HCT116 (cell line): ENCODE measurements around the gene AMACR. TPM values are rescaled to one million over a fixed set of nuclear protein-coding genes. Genes with fewer than 3 reads are reported as not detected.

Experiments
- ATAC-seq: fragments of 200-7000 bp; cut with Tn5 transposase; 2 replicates; pipeline ENCODE4 v1.9.1; 2020; ENCODE audit warnings: mild to moderate bottlenecking, moderate library complexity
- BruUV-seq: library from RNA; stranded (reverse); fragments of 400-500 nt; replicated peaks from 2 replicates; lab custom pipeline; 2021; lab: Mats Ljungman, UMichigan
- CTCF ChIA-PET: fragments of 300-600 bp; sonication (Branson Sonifier 250); formaldehyde crosslinking; loops from one replicate; lab custom pipeline; 2021; ENCODE audit warnings: antibody characterized with exemption; lab: Charles Lee
- POLR2A ChIA-PET: fragments of 300-600, 350-600 bp; sonication (Branson Sonifier 250); formaldehyde crosslinking; loops from one replicate; lab custom pipeline; 2021; ENCODE audit warnings: antibody characterized with exemption; lab: Charles Lee
- RAD21 ChIA-PET, 2 experiments: fragments of 300-600 bp; sonication (Branson Sonifier 250); formaldehyde crosslinking; loops; one replicate each; lab custom pipeline; 2023; ENCODE audit warnings: low total read pairs in 2 of 2; ENCODE audit not compliant: uncharacterized antibody in 2 of 2, unreplicated experiment in 2 of 2, low non-redundant PET in 1 of 2; lab: Charles Lee
- DNase-seq: peaks from one replicate; pipeline ENCODE4 v3.0.0-alpha.2; 2010; ENCODE audit warnings: low read depth, low spot score
- H2AFZ ChIP-seq: fragments of 200-600 bp; shearing (Covaris generic), sonication (generic); 2 replicates; pipeline ENCODE4 v1.6.1; 2017; ENCODE audit warnings: low read depth, mixed run types, mixed read lengths, antibody characterized with exemption, low read length; ENCODE audit not compliant: poor library complexity, severe bottlenecking
- H3K27ac ChIP-seq: 2 replicates; pipeline ENCODE4 v1.5.1; 2012; ENCODE audit warnings: low read depth, low read length
- H3K27me3 ChIP-seq: fragments of 200-600 bp; sonication (generic); 2 replicates; pipeline ENCODE4 v1.6.1; 2016; ENCODE audit warnings: mixed run types, low read length, mixed read lengths; ENCODE audit not compliant: insufficient read depth
- H3K36me3 ChIP-seq, 2 experiments: fragments of 200-500 bp in 1 of 2; fragments of 200-600 bp in 1 of 2; sonication (Bioruptor generic) in 1 of 2; sonication (generic) in 1 of 2; 2 replicates each; pipeline versions ENCODE4 v1.5.1 to v1.6.1; 2014 to 2016; ENCODE audit warnings: low read length in 2 of 2, inconsistent platforms in 1 of 2, mixed read lengths in 1 of 2, mixed run types in 1 of 2; ENCODE audit not compliant: insufficient read depth in 2 of 2, control insufficient read depth in 1 of 2
- H3K4me1 ChIP-seq, 2 experiments: fragments of 200-600 bp in 1 of 2; sonication (generic) in 1 of 2; 2 replicates each; pipeline versions ENCODE4 v1.5.1 to v1.6.1; 2012 to 2017; ENCODE audit warnings: low read length in 2 of 2, inconsistent platforms in 1 of 2, mild to moderate bottlenecking in 1 of 2, mixed read lengths in 1 of 2, mixed run types in 1 of 2, moderate library complexity in 1 of 2; ENCODE audit not compliant: insufficient read depth in 2 of 2, control insufficient read depth in 1 of 2
- H3K4me2 ChIP-seq: fragments of 200-600 bp; sonication (generic); 2 replicates; pipeline ENCODE4 v1.6.1; 2017; ENCODE audit warnings: mixed run types, low read length, mixed read lengths
- H3K4me3 ChIP-seq, 2 experiments: fragments of 200-600 bp in 1 of 2; sonication (generic) in 1 of 2; replicated peaks in 1 of 2; 2 replicates each; pipeline ENCODE4 v1.5.1; 2011 to 2016; ENCODE audit warnings: low read length in 2 of 2, control low read depth in 1 of 2, low read depth in 1 of 2, mild to moderate bottlenecking in 1 of 2, mixed read lengths in 1 of 2, mixed run types in 1 of 2
- H3K79me2 ChIP-seq: fragments of 200-600 bp; sonication (generic); 2 replicates; pipeline ENCODE4 v1.6.1; 2017; ENCODE audit warnings: mild to moderate bottlenecking, mixed run types, low read length, moderate library complexity, mixed read lengths; ENCODE audit not compliant: insufficient read depth
- H3K9ac ChIP-seq: fragments of 200-600 bp; sonication (generic); 2 replicates; pipeline ENCODE4 v1.6.1; 2016; ENCODE audit warnings: low read length, mixed read lengths
- H3K9me2 ChIP-seq: fragments of 200-600 bp; sonication (generic), shearing (Covaris generic); 2 replicates; pipeline ENCODE4 v1.6.1; 2017; ENCODE audit warnings: mixed run types, mild to moderate bottlenecking, moderate library complexity; ENCODE audit not compliant: insufficient read depth
- H3K9me3 ChIP-seq, 2 experiments: fragments of 200-500 bp in 1 of 2; fragments of 200-600 bp in 1 of 2; sonication (Bioruptor generic) in 1 of 2; sonication (generic) in 1 of 2; 2 replicates each; pipeline ENCODE4 v1.6.1; 2014 to 2017; ENCODE audit warnings: low read length in 2 of 2, mixed read lengths in 2 of 2, inconsistent platforms in 1 of 2, low read depth in 1 of 2, mild to moderate bottlenecking in 1 of 2, mixed run types in 1 of 2, moderate library complexity in 1 of 2; ENCODE audit not compliant: control insufficient read depth in 1 of 2, insufficient read depth in 1 of 2
- H4K20me1 ChIP-seq: fragments of 200-600 bp; sonication (generic), shearing (Covaris generic); 2 replicates; pipeline ENCODE4 v1.6.1; 2017; ENCODE audit warnings: mixed run types, mild to moderate bottlenecking, moderate library complexity; ENCODE audit not compliant: insufficient read depth
- CBX3 ChIP-seq: IDR thresholded peaks from 2 replicates; pipeline ENCODE4 v1.6.1; 2012; ENCODE audit warnings: low read depth
- CEBPB ChIP-seq: IDR thresholded peaks from 2 replicates; pipeline ENCODE4 v1.6.1; 2012; ENCODE audit warnings: low read depth
- FOSL1 ChIP-seq: IDR thresholded peaks from 2 replicates; pipeline ENCODE4 v1.6.1; 2012; ENCODE audit warnings: low read depth
- JUND ChIP-seq: IDR thresholded peaks from 2 replicates; pipeline ENCODE4 v1.6.1; 2012
- POLR2AphosphoS5 ChIP-seq: IDR thresholded peaks from 2 replicates; pipeline ENCODE4 v1.6.1; 2011; ENCODE audit warnings: mild to moderate bottlenecking, low read depth, low read length, moderate library complexity
- SP1 ChIP-seq: IDR thresholded peaks from 2 replicates; pipeline ENCODE4 v1.6.1; 2012; ENCODE audit warnings: low read depth
- intact Hi-C: fragments of 100-400 bp; cut with micrococcal nuclease; formaldehyde crosslinking; loops from 2 replicates; pipeline ENCODE4 v1.10.0; 2022
- total RNA-seq: library from RNA; stranded (reverse); gene quantifications from one replicate; pipeline ENCODE4 v1.2.1, GENCODE V29; 2021; ENCODE audit not compliant: unreplicated experiment

The AMACR gene
- total RNA-seq, 1 experiment from 2014 or later = 4.3 TPM

DNA sequence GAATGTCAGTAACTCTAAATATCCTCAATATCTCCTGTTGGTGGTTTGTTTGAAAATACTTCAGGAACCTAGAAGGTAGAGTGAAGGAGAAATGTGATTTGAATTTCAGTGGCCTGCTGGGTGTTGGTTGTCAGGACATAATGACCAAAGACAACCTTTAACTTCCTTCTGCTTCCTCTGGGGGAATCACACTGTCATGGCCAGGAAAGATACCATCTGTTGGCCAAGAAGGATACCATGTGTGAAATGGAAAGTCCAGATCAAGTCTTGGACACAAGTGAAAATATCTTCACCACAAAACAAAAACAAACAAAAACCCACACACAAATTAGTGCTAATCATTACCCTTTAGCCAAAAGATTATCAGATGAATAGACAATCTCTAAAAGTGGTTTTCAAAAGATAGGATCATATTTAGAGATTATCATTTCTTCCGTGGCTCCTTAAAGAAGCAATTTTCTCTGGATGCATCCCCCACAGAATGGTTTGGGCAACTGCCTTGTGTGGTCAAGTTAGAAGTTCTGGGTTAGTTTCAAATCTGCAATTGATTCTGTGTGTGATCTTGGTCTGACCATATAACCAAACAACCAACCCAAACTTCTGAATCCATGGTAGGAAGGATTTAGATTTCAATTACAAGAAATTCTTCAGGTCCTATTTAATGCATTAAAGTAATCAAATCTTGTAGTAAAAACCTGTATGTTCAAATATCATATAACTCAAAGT lies 33.6 kb upstream of the AMACR start:
- DNase-seq (no peak), ATAC-seq (no peak)
- H3K4me3 ChIP-seq = no peak overlapping the region
- H4K20me1 ChIP-seq = no peaks in the 10 kb centered on the region; the same call in 1 of the 2 replicates
- no peaks in the 10 kb centered on the region for H3K9me2 ChIP-seq
- no peak overlapping the region for H3K9ac ChIP-seq
- RAD21 ChIA-PET = no interaction called here
- CTCF ChIA-PET = no interaction called here
- no peak for TF ChIP-seq JUND
- no peak for TF ChIP-seq CEBPB
- no peak for TF ChIP-seq CBX3
- no peak for TF ChIP-seq SP1
- POLR2A ChIA-PET = no interaction called here
- H3K36me3 ChIP-seq = no peaks in the 10 kb centered on the region
- no TSS peak for BruUV-seq
- no peaks in the 10 kb centered on the region for H3K27me3 ChIP-seq
- intact Hi-C loops = no loop called here
- no peak overlapping the region for H3K4me2 ChIP-seq
- no peaks in the 10 kb centered on the region for H3K79me2 ChIP-seq
- no peak overlapping the region for H3K27ac ChIP-seq
- no peaks in the 10 kb centered on the region for H3K4me1 ChIP-seq
- no peaks in the 10 kb centered on the region for H3K9me3 ChIP-seq
- H2AFZ ChIP-seq = no peak overlapping the region

DNA sequence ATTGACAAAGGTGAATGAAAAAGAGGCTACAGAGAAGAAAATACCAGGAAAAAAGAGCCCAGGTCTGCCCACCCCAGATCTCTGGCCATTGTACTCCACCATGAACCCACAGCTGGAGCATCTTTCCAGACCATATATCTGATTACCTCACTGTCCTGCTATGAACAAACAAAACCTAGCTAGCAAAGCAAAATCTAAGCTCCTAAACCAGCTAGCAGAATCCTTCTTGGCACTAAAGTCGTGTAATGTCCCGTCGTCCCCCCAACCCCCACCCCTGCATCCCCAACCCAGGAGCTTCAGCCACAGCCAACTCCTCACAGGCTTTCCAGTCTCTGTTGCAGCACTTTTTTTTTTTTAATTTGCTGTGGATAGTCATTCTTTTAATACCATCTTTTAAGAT lies 32.6 kb upstream of the AMACR start:
- TF ChIP-seq FOSL1 (no peak), POLR2AphosphoS5 (no peak)
- Histone ChIP-seq H3K4me2 (no peak overlapping the region), H2AFZ (no peak overlapping the region), H3K36me3 (no peaks in the 10 kb centered on the region), H3K4me1 (no peaks in the 10 kb centered on the region), H3K9ac (no peak overlapping the region), H3K9me2 (no peaks in the 10 kb centered on the region), H3K9me3 (no peaks in the 10 kb centered on the region), H3K79me2 (no peaks in the 10 kb centered on the region), H4K20me1 (no peaks in the 10 kb centered on the region; the same call in 1 of the 2 replicates), H3K27me3 (no peaks in the 10 kb centered on the region), H3K27ac (no peak overlapping the region), H3K4me3 (no peak overlapping the region)
- no TSS peak for BruUV-seq
- ChIA-PET CTCF (no interaction called here), RAD21 (no interaction called here), POLR2A (no interaction called here)
- intact Hi-C loops = no loop called here
- no peak for ATAC-seq
- DNase-seq = no peak
